GM11168 (cell line): ENCODE results near the gene SH3GL2.
"Not testable (repeated sequence)": the region's sequence is repeated elsewhere in the genome, so short reads cannot be mapped to it uniquely, and the experiment has no call there.

Source experiments
- in situ Hi-C: fragments of 300-500 bp; cut with MboI; formaldehyde crosslinking; loops from one replicate; pipeline ENCODE4 v1.12.0; 2022; ENCODE audit warnings: low sequenced_read_pairs; ENCODE audit not compliant: unreplicated experiment

Gene SH3GL2

DNA sequence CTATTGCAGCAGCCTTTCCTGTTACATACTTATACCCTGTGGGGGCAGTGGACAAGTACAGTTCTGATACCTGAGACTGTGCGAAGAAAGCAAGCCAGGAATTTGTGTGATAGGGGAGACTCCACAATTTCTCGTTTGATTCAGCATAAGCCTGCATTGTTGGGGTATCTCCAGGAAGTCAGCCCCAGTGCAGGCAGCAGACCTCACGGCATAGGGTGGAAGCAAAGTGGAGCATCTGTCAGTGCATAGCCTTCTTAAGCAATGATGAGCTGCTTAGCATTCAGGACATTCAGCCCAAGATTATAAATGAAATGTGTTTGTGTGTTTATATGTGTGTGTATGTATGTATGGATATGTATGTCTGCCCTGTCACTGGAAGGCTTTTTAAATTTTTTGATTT lies 157.0 kb downstream of the SH3GL2 start:
- in situ Hi-C loops = no loop called here

DNA sequence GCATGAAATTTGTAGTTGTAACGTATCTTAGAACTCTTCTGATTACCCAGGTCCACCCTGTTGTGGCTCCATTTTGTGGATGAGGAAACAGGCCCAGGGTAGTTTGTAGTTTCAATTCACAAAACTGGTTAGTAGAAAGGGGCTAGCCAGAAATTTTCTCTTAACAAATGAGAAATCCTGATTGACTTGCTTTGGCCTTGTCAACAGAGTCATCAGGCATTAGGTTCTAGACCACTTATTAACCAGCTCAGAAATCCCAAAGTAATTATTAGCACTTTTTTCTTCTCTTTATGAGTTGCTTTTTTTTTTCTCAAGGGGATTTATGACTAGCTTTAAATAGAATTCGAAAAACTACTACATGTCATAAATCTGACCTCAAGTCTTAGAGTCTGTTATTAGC lies 160.2 kb downstream of the SH3GL2 start:
- in situ Hi-C loops = no loop called here

DNA sequence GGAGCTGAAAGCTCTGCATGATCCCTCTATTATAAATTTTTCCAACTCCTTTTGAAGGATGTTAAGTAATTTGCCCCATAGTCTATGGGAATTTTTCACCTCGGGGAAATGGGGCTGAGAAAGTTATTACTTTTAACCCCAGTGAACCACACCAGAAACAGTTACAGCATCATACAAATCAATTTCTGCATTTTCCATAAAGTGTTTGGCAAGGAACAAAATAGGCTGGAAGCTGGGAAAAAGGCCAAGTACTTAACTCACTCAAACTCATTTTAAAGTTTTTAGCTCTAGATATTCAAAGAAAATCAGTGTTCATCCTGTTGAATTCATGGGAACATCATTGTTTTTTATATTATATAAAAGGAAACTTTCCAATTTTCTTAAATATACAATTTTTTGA lies 160.9 kb downstream of the SH3GL2 start:
- in situ Hi-C loops = no loop called here

DNA sequence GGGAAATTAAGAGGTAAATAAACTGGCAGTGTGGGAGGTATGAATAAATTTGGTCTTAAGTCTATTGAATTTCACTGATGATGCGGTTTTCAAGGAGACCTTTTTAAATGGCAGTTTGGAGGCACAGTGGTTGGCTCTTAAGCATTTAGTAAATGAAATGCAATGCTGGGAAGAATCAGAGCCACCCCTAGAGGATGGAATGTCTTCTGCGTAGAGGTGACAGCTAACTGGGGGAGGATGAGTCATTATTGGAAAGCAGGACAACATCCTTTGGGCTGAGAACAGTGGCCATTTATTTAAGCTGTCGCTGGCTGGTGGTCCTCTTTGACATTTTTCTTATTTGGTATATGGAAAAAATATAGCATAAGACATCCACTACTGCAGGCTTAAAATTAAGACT lies 163.2 kb downstream of the SH3GL2 start:
- in situ Hi-C loops = no loop called here

DNA sequence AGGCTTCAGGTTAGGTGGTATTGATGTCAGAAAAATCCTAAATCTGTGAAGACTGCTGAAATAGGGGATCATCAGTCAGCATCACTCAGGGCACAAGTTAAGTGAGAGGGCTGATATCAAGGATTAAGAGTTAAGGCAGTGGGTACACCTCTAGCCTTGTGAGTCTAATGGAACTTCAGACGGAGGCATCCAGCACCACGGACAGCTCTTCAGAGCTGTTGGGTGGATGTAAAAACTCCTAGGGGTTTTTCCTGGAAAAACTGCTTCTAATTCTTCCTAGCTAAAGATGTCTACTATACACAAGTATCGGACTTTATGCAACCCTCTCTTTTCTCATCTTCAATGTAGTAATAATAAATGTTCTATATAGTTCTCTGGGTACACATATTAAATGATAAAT lies 165.9 kb downstream of the SH3GL2 start:
- in situ Hi-C loops = no loop called here

DNA sequence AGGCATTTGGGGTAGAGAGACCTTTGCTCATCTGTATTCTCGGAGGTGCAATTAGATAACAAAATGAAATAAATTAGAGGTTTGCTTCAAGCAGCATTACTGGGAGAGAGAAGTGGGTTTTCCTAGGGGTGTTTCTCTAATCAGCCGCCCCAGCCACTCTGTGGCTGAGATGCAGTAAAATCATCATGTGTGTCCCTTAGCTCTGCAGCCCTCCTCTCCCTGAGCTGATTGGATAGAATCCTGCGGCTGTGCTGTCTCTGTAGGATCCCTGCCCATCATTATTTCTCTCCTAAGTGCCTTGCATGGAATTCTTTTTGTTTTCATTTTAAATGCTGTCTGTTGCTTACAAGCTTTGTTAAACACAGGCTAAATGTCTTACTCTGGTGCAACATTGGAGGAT lies 171.4 kb downstream of the SH3GL2 start:
- in situ Hi-C loops = no loop called here

DNA sequence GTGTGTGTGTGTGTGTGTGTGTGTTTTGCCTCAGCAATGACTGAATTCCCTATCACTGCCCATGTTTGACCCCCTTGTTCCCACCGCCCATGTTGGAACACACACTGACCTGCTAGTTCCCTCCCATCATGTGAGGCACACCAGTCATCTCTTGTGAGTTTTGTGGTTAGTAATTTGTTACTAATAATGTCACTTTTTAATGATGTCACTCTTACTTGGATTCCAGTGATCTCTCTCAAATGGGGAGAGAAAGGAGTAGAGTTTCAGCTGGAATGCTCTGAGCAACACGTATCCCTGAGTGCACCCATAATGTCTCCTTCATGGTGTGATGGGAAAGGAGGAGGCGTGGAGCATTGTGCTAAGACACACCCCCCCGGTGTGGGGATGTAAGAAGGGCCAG lies 172.6 kb downstream of the SH3GL2 start:
- in situ Hi-C loops = no loop called here

DNA sequence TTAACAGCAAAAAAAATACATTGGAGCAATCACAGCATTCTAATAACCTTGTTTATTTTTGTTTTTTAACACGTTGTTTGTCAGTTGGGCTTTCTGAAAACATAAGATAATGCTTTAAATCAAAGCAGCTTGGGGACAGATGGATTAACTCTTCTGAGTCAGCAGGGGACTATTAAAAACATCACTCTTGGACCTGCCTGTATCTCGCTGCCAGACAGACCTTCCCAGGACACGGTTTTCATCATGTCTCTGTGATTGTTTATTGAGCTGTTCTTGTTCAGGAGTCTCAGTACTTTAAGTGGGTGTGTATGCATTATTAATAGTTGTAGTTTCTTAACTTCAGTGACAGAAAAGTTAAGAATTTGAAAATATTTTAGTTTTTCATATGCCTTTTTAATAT lies 173.2 kb downstream of the SH3GL2 start:
- in situ Hi-C loops = no loop called here

DNA sequence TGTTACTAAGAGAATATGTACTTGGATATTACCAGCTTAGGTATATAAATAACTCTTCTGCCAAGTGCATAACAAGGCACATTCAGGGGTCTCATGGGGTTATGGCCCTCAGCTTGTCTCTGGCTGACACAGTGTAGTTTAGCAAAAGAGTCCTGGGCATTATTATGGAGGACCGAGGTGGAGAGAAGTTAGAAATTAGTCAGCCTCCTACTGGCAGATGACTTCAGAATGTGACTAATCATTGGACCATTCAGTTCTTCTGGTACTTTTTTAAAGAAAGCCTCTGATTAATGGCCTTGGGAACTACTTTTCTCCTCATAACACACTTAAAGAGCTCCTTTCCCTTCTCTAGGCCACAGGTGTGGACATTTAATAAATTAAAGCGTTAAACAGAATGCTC lies 178.9 kb downstream of the SH3GL2 start:
- in situ Hi-C loops = no loop called here

DNA sequence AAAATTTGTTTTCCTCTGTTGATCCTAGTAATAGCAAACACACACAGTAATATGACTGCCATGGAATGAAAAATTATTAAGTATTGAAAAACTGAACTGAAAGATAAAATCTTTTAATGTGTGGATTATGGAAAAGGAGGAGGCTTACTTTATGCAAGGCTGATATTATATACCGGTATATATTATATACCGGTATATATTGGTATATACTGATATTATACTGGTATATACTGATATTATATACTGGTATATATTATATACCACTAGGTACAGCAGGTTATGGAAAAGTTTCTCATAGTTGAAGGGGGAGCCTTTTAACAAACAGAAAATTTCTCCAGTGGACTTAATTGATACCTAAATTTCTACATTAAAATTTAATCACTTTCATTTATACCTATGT lies 181.4 kb downstream of the SH3GL2 start:
- in situ Hi-C loops = no loop called here

DNA sequence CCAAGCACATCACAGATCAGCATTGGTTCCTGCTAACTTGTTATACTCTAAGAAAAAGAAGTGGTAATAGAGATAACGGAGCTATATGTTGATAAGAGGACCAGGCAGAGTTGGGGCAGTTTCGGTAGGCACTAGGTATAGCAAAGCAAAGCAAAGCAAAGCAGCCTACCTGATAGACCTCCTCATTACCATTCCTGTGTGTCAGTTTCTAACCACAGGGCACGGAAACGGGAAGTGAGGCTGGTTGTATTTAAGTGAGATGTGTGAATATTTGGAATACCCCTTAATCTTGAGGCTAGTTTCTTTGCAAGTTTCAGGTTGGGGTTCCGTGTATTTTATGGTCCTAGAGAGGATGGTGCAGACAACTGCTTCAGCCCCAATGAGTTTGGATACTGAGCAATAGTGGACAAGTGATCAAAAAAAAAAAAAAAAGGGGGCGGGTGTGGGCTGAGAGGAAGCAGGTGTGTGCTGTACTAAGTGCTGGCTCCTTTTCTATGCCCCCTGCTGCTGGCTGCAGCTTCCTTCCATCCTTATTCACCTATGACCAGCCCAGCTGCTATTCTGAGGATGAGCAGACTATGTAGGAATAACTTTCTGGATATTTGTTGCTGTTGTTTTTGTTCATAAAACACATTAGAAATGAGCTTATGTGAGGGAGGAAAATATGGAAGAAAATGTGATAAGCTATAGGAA lies 183.3 kb downstream of the SH3GL2 start:
- in situ Hi-C loops = no loop called here

DNA sequence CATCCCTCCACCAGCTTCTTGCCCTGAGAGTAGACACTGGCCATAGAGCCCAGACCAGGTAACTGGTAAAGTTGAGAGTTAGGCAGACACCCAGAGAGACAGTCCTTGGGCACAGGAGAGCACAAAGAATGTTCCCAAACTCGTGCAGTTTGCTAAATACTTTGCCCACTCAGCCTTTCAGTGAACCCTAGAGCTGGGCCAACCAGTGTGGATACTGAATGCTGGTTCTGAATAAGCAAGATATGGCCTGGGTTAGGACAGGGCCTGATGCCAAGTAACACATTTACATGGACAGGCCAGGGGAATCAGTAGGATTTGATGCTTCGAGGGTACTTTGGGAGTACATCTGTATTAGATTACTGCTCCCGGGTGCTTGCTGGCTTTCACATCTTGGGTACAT lies 185.4 kb downstream of the SH3GL2 start:
- in situ Hi-C loops = no loop called here

DNA sequence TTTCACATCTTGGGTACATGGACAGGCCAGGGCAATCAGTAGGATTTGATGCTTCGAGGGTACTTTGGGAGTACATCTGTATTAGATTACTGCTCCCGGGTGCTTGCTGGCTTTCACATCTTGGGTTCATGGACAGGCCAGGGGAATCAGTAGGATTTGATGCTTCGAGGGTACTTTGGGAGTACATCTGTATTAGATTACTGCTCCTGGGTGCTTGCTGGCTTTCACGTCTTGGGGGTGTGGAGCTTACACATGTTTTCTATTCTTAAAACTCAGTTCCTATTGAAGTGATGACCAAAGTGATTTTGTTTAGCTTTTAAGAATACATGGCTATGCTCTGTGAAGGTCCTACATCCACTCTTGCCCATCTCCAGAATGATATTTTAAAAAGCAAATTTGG lies 186.3 kb downstream of the SH3GL2 start:
- in situ Hi-C loops = not testable (repeated sequence)

DNA sequence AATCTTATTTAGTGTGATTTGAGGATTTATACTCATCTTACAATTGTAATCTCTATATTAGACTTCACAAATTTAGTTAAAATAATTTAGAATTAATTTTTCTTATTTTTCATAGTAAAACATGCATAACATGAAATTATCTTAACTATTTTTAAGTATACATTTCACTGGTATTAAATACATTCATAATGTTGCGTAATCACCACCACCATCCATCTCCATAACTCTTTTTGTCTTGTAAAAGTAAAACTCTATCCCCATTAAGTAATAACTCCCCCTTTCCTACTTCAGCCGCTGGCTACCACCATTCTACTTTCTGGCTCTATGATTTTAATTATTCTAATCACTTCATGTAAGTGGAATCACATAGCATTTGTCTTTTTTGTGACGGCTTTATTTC lies 193.4 kb downstream of the SH3GL2 start:
- in situ Hi-C loops = no loop called here

DNA sequence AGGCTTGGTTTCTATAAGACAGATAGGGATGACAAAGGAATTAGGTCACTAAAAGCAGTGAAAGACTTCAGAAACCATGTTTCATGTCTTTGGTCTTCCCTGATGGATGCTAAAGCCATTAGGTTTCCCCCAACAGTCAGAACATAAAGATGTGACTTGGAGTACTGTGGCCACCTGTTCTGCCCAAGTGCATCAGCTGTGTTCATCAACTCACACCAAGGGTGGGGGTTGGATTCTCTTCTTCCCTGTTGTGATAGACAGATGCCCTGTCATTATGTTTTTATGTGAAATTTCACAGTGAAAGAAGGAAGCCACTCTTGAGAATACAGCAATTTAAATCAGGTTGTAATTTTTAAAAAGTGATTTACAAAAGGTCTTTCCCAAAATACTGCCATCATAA lies 196.8 kb downstream of the SH3GL2 start:
- in situ Hi-C loops = no loop called here

DNA sequence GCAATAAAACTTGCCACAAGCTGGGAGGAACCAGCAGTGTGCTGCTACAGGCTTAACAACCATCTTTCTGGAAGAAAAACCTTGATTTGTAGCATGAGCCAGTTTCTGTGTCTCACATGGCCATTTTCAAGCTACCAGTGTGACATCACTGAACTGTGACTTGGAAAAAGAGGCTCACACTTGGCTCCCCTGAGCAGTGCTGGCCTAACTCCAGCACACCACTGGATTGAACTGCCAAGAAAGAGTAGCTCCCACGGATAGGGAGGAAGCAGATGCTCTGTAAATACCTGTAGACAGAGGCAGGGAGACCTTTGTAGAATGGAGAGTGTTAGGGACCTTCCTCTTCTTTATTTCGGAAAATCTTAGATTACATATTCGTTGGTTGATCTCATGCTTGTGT lies 197.9 kb downstream of the SH3GL2 start:
- in situ Hi-C loops = no loop called here

DNA sequence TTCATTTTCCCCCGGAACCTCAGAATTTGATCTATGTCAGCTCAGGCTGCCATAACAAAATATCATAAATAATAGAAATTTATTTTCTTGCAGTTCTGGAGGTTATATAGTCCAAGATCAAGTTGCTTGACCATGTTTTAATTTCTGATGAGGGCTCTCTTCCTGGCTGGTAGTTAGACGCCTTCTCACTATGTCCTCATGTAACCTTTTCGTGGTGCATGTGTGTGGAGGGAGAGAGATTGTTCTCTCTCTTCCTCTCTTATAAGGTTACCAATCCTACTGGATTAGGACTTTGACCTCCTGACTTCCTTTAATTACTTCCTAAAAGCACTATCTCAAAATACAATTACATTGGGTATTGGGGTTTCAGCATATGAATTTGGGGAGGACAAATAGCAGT lies 198.6 kb downstream of the SH3GL2 start:
- in situ Hi-C loops = no loop called here

DNA sequence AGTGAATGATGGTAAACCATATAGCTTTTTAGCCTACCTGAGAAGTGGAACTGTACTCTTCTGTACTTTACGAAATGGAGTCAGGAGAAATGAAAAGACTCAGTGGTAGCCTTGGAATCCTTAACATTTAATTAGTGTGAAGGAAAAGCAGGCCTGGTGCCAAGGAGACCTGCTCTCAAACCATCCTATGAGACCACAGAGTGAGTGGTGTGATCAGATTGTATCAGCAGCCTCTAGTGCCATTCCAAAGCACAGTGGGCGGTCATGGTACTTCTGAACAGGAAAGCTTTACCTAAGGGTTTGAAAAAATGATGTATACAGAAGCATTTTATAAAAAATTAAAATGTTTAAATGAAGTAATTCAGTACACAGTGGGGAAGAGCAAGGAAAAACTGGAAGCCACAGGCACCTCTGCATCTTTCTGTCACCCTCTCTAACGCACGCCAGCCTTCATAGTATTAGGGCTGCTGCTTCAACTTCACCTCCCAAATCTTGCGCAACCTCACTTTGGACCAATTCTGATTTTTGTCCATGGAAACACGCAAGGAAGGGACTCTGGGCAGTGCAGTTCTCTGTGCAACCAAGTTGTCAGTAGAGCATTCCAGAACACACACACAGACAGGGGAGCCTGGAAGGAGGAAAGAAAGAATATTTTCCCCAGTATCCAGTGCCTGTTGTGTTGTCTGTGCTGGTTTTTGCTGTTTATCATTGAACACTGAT lies 203.7 kb downstream of the SH3GL2 start:
- in situ Hi-C loops = no loop called here

DNA sequence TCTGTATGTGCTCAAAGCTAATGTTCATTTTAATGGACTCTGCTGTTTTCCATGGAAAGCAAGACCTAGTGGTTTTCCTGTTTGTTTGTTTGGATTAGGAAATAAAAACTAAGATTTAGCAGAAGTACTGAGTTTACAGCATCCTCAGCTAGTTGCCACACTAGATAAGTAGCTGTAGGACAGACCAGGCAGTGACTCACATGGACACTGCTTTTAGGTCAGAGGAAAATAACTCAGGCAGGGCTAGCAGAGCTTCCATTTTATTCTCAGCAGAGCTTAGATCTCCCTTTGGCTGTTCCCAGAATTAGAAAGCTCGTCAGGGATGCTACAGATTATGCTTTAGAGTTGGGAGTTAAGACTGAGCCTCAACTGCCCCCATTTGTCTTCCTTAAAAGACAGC lies 204.4 kb downstream of the SH3GL2 start:
- in situ Hi-C loops = no loop called here

DNA sequence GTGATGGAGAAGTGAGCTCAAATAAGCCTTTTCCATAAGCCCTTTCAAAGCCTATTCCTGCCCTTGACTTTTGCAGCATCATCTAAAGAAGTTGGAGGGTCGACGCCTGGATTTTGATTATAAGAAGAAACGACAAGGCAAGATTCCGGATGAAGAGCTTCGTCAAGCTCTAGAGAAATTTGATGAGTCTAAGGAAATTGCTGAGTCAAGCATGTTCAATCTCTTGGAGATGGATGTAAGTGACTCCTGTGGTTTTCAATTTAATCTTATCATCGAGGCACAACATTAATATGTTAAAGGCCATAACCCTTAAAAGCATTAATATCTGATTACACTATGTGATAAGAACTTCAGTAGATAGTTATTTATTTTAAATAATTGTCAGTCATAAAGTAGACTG lies 210.4 kb downstream of the SH3GL2 start:
- in situ Hi-C loops = no loop called here

DNA sequence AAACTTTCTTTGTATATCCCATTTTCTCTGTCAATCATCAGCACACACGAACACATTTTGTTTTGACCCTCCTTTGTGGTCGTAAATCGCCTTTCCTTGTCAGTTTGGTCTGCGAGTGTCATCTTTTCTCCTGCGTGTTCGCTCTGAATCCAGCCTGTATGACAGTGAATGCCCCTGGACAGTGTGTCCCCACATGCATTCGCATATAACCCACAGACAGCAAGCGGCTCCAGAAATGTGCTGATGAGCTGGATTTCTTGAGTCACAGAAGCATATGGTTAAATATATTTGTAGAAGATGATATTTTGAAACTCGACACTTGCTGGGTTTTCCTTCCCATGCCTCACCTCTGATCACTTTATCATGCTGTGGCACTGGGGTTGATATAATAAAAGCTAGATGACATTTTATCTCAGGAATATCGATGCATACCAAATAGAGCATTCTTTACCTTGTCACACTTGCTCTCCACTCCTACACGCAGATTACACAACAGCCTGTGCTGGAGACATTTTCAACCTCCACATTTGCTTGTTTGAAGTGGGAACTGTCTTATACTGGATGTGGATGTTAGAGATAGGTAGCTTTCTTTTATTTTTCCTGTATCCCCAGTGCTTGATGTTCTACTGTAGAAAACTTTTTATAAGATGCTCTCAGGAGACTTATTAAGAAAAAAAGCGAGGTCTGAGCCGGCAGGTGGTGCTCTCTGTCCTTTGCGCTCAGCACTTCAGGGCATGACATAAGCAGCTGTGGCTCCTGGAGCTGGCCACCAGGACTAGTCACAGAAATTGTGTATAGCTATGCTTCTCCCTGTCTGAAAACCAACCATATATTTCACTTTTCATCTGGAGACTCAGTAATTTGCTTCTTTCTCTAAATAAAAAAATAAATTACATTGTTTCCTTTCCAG lies 215.1 kb downstream of the SH3GL2 start:
- in situ Hi-C loops = no loop called here
